DMS 273 treated with DMSO at 0.1 percent for 48 hours (cell line): ENCODE results near the gene PEX26.
"Not testable (repeated sequence)": the region's sequence is repeated elsewhere in the genome, so short reads cannot be mapped to it uniquely, and the experiment has no call there.

Experiments used
- DNase-seq: peaks from one replicate; lab custom pipeline; 2025; lab: John Stamatoyannopoulos, UW

Gene PEX26

DNA sequence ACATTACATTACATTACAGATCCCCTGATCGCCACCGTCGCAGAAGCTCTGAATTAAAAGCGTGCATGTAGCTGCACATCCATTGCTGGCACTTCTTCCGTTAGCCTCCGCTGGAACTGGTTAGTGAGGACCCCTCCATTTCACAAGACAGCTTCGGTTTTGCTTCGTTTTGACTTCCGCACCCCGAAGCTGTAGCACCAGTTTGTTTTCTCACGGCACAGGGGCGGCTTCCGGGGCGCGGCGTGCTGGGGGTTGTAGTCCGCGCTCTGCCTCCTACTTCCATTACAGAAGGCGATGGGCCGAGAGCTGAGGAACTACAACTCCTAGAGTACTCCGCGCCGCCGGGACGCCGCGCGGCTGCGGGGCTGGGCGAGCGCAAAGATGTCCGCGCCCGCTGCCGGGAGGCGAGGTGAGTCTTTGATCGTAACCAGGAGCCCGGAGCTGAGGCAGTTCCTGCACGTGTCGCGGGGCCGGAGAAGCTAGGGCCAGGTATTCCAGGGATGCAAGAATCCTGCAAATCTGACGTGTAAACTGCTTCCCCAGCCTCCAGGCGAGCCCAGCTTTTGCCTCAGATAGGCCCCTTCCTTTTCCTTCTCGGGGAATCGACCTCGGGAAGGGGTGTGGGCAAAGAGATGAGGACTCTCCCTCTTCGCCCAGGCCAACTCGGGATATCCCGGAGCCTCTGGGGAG is at the start of gene PEX26:
TSS of gene PEX26 (plus strand) at position 352 of the 690 bp plus-strand sequence. CDS start 387 bp downstream, outside the sequence.
- DNase-seq, result peak; percentile 75

DNA sequence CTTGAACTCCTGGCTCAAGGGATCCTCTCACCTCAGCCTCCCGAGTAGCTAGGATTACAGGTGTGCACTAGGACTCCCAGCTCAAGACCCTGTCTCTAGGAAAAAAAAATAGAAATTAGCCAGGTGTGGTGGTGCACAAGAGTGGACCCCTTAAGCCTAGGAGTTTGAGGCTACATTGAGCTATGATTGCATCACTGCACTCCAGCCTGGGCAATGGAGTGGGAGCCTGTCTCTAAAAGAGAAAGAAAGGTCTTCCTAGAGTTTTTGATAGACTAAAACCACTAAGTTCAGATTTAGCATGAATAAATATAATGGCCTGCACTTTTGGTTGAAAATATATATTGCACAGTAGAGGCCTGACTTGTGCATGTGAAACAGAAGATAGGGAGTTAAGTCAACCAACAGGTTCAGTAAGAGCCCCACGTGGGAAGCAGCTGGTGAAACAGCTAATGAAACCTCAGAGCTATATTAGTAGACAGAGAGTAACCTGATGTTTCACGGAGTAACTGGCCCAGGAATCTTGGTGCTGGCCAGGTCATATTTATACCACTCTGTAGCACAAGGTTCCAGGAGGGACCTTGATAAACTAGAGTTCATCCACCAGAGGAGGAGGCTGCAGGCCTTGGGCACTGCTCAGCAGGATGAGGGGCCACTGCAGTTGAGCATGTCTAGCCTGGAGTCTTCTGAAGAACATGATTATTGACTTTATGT is 48.8 kb upstream of the PEX26 start:
- no peak for DNase-seq

DNA sequence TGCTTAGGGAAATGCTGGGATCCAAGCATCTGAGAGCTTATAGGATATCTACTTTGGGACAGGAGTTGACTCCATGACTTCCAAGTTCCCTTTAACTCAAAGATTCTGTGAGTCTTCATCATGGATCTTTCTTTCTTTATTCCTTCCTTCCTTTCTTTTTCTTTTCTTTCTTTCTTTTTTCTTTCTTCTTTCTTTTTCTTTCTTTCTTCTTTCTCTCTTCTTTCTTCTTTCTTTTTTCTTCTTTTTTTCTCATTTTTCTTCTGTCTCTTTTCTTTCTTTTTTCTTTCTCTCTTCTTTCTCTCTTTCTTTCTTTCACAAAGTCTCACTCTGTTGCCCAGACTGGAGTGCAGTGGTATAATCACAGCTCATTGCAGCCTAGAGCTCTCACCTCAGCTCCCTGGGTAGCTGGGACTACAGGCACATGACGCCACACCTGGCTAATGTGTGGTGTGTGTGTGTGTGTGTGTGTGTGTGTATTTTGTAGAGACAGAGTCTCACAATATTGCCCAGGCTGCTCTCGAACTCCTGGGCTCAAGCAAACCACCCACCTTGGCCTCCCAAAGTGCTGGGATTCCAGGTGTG is 48.0 kb upstream of the PEX26 start:
- DNase-seq, result no peak

DNA sequence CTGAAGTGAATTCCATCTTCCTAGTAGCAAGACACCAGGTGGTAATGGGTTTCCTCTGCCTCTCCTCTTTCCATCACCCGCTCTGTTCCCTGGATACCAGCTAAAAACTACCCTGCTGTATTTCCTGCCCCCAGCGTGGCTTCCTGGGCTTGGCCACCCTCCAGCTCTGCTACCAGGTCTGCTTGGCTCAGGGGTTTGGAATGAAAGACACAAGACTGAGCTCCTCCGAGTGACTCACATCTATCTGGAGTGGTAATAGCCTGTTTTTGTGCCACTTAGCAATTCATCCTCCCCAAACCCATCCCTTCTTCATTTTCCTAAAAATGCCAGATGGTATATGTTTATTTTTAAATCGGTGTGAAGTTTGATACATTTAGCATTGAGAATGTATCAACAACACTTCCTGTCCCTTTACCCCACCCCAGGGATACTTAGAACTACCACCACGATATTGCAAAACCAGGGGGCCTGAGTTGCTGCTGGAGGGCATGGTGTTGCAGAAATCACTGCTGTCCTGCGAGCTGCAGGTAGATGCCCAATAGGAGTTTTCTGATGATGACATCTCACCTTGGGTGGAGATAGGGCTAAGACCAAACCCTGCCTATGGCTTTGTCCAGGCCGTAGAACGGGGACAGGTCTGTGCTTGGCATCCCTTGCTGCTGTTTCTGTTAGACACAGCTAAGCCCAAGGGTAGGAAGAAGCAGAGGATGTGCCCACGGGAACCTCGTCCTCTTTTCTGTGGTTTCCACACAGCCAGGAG is 45.9 kb upstream of the PEX26 start:
- no peak for DNase-seq

DNA sequence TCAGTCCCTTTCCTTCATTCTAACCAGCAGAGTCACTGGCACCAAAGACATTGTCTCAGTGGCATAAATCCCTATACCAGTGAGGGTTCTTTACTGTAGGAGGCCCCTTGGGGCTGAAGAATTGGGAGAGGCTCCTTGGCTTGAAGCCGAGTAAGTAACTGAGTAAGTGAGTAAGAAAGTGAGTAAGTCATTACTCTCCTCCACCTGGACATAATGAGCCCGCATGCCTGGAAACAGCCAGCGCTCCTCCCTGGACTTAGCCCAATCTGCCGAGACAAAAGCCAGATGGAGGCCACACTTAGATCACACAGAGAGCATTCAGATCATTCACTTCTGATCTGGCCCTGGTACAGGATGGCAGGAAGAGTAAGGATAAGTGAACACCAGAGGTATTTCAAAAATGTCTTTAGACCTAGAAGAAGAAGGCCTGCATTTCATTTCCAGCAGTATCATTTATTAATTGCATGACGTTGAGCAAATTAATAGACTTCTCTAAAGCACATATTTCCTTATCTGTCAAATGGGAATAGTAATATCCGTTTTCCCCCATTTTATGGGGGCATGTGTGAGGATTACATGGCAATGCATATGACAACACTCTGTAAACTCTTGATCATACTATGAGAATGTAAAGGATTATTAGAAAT is 45.2 kb upstream of the PEX26 start:
- peak; percentile 46 for DNase-seq

DNA sequence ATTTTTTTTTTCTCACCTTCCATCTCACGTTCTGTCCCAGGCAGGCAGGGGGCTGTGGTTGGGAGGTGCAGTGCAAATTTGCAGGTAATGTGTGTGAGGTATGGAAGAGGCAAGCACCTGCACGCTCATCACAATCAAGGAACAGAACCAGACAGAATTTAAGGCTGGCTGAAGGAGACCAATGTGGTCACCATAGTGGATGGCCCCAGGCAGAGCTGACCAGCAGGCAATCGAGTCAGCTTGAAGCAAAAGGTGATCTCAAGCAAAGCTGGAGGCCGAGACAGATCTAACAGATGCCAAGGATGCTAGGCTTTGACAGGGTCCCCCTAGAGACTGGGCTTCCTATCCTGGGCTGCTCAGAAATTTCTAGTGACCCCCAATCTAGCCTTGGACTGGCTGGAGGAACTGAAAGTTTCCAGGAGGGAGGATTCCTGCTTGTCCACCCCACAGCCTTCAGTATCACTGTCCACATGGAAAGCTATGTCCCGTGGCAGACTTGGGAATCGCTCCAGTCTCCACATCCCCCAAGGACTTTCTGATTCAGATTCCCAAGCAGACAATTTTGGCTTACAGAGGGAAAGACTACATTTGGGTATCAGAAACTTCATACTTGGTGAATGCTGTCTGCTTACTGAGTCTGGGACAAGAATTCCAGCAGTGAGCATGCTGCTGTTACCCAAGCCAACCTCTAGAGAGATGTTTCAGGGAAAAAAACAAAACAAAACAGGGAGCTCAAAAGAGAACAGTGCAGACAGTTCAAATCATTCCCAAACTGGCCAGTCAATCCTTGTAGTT is 44.4 kb upstream of the PEX26 start:
- DNase-seq, result no peak

DNA sequence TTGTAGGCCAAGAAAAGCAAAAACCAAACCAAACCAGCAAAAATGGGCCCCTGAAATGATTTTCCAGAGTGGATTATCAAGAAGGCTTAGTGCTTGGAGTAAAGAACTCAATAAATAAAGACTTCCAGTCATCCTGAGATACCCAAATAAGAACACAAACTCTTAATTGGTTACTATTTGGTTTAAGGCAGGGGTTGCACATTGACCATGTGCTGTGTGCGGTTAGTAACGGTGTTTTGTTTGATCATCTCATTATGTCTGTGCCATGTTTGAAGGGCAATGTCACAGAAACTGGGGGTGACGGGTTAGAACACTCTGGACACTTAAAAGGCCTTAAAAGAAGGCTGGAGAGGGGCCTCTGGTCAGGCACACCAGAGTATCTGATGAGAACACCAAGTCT is 43.7 kb upstream of the PEX26 start:
- no peak for DNase-seq

DNA sequence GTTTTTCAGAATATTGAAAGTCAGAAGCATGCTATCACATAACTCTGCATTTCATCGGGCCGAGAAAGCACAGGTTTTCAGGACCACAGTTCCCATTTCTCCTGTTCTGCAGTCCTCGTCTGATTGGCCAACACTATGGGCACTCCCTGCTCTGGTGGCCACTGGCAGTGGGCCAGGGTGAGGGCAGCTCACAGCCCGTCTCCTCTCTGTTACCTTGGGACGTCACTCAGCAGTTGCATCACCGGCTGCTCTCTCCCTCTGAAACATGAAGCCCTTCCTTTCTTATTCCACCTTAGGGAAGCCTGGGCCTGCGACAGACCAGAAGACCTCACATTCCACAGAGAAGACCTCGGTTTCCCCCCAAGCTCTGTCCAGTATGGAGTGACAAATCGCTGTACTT is 42.0 kb upstream of the PEX26 start:
- no peak for DNase-seq

DNA sequence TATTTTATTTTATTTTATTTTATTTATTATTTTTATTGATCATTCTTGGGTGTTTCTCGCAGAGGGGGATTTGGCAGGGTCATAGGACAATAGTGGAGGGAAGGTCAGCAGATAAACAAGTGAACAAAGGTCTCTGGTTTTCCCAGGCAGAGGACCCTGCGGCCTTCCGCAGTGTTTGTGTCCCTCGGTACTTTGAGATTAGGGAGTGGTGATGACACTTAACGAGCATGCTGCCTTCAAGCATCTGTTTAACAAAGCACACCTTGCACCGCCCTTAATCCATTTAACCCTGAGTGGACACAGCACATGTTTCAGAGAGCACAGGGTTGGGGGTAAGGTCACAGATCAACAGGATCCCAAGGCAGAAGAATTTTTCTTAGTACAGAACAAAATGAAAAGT is 36.9 kb upstream of the PEX26 start:
- not testable (repeated sequence) for DNase-seq

DNA sequence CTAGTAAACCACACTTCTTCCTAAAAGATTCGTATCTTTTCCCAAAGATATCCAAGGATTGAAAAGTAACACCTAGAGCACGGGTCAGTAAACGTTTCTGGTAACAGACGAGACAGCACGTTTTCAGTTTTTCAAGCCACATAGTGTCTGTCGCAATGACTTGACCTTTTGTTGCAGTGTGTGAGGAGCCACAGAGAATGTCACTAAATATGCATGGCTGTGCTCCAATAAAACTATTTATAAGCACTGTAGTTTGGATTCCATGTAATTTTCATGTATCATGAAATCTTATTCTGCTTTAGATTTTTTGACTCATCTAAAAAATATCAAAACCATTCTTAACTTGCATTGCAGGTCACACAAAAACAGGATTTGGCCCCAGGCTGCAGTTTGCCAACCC is 35.1 kb upstream of the PEX26 start:
- no peak for DNase-seq

DNA sequence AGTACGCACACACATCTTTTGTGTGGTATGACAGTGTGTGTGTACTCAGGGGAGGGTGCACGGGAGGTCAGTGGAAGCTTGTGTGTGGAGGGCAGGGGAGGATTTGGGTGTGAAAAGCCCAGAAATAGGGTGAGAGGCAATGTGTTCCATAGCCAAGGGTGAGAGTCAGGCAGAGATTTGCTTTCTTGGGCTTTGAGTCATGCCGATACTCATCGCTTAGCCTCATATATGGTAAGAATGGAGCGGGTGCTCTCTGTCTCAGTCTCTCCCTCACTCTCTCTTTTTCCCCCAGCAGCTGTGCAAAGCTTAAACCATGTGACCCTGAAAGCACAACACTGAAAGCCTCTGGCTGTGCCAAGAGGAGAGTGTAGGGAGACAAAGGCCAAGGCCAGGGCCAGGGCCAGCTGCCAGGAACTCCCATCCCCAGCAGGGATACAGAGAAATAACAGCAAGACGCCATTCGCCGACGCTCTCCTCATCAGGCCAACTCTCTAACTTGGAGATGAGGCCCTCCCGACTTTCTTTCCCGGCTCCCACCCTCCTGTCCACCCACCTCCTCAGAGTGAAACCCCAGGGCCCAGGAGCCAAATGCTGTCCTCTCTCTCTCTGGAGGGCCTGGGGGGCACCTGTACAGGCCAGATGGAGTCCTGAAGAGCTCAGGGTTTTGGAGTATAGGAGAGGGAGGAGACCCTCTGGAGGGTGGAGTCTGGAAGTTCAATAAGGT is 33.1 kb upstream of the PEX26 start:
- no peak for DNase-seq

DNA sequence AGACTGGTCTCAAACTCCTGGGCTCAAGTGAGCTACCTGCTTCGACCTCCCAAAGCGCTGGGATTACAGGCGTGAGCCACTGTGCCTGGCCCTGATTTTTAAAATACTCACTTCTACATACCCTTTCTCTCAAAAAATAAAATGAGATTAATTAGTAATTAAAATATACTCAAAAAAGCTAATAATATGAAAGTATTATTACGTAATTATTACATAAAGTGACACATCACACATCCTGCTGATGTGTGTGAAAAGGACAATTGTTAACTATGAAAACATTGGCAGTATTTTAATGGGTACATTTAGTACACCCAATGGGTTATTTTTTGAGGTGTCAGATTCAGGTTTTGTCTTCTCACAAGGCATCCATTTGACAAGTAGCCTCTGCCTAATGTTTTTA is 32.0 kb upstream of the PEX26 start:
- DNase-seq, result no peak

DNA sequence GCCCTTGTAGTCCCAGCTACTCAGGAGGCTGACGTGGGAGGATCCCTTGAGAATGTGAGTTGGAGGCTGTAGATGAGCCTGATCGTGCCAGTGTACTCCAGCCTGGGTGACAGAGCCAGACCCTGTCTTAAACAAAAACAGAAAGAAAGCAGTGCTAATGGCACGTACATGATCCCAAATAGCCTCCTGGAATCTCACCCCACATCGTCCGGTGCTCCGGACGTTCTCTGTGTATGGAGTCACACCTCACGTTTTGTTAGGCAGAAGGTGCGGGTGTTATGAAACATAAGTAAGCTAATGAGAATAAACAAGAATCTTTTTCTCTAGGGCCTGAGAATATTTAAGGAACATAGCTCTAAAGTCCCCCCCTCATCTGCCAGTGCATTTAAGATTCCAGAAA is 29.7 kb upstream of the PEX26 start:
- no peak for DNase-seq

DNA sequence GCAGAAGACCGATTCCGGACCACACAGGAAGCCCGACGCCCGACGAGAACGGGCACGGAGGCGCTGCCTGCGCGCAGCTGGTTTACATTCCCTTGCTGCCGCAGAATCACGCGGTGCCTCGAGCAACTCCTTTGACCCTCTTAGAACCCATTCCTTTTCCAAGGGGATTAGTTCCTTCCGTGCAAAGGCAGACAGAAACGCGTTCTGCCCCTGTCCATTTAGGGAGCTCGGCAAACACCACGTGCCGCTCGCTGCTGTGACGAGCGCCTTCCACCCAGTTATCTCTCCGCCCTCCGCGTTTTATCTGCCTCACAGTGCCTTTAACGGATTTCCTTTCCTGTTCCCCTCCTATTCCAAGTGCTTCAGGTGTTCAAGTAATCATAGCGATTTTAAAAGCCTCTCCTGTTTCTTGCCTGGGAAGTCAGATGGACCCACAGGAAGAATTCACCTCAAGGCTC is 29.3 kb upstream of the PEX26 start:
- DNase-seq, result no peak

DNA sequence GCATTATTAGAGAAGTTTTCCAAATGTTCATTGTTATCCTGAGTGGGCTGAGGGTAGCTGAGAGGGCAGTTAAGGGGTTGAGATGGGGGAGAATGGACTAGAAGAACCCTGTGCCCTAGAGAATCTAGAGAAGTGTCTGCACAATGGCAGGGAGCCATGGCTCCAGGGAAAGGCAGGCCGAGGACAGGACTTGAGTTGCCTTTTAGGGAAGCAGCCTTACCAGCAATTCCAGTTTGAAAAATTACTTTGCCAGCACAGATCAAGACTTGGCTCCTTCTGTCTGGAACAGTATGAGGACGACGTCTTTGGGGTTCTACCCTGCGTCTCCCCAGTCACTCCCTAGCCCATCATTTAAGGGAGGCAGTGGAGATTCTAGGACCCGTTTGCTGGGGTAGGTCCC is 27.7 kb upstream of the PEX26 start:
- DNase-seq, result no peak

DNA sequence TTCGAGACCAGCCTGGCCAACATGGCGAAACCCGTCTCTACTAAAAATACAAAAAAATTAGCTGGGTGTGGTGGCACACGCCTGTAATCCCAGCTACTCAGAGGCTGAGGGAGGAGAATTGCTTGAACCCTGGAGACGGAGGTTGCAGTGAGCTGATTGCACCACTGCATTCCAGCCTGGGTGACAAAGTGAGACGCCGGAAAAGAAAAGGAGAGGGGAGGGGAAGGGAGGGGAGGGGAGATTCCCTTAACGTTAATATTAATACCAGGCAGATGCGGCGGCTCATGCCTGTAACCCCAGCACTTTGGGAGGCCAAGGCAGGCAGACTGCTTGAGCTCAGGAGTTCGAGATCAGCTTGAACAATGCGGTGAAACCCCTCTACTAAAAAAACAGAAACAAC is 26.7 kb upstream of the PEX26 start:
- DNase-seq, result not testable (repeated sequence)

DNA sequence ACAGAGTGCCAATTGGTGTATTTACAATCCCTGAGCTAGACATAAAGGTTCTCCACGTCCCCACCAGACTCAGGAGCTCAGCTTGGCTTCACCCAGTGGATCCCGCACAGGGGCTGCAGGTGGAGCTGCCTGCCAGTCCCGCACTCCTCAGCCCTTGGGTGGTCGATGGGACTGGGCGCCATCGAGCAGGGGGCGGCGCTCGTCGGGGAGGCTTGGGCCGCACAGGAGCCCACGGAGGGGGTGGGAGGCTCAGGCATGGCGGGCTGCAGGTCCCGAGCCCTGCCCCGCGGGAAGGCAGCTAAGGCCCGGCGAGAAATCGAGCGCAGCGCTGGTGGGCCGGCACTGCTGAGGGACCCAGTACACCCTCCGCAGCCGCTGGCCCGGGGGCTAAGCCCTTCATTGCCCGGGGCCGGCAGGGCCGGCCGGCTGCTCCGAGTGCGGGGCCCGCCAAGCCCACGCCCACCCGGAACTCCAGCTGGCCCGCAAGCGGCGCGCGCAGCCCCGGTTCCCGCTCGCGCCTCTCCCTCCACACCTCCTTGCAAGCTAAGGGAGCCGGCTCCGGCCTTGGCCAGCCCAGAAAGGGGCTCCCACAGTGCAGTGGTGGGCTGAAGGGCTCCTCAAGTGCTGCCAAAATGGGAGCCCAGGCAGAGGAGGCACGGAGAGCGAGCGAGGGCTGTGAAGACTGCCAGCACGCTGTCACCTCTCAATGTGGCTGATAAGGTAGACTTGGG is 24.4 kb upstream of the PEX26 start:
- not testable (repeated sequence) for DNase-seq

DNA sequence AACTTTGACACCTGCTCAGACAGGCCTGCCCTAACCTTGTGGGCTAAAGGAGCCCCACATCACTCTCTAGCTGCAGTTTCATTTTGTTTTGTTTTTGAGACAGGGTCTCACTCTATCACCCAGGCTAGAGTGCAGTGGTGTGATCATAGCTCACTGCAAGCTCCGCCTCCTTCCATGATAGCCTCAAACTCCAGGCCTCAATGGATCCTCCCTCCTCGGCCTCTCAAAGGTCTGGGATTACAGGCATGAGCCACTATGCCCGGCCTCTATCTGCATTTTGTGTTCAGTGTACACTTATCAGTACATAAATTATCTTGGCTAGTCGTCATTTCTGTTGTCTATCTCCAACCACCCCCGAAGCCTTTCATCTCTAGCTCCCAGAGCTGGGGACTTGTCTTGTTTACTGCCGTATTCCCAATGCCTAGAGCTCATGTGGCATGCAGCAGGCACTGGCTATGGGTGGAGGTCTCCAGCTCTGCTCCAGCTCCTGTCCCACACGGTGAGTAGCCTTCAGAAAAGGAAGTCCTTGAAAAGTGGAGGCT is 22.1 kb upstream of the PEX26 start:
- DNase-seq, result no peak

DNA sequence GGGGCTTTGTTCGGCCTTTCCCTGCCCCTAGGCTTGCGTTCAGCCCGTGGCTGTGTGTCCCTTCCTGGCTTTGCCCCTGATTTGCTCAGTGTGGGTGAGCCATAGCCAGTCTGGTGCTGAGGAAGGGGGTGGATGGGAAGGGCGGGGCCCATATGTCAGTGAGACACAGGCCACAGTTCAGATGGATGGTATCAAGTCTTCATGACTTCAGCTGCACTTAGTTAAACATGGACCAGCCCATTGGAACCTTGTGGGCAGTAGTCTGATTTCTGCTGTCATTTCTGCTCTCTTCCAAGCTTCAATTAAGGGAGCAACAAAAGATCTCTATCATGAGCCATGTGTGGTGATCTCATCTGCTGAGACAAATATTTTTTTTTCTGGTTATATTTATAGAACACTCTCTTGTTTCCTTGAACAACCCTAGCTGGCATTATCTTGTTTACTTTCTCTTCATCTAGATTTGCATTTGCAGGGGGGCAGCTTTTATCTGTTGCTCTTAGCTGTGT is 21.6 kb upstream of the PEX26 start:
- DNase-seq, result no peak
